Endothelial cell of umbilical vein (primary cell): ENCODE data around the gene WBP2. TPM values are rescaled to one million over a fixed set of nuclear protein-coding genes. Genes with fewer than 3 reads are reported as not detected.

Experiments
- BruUV-seq: library from RNA; stranded (reverse); fragments of 400-500 nt; replicated peaks from 2 replicates; lab custom pipeline; 2021; lab: Mats Ljungman, UMichigan
- CTCF ChIA-PET: fragments of 300-600, 350-600 bp; sonication (Branson Sonifier 250); formaldehyde crosslinking; loops from one replicate; lab custom pipeline; 2021; ENCODE audit warnings: antibody characterized with exemption, inconsistent platforms; lab: Charles Lee
- POLR2A ChIA-PET: fragments of 300-600, 350-600 bp; sonication (Branson Sonifier 250); formaldehyde crosslinking; loops from one replicate; lab custom pipeline; 2021; ENCODE audit warnings: antibody characterized with exemption, inconsistent platforms; lab: Charles Lee
- DNase-seq: peaks from one replicate; pipeline ENCODE4 v3.0.0-alpha.2; 2011; ENCODE audit warnings: low read depth, low spot score
- FAIRE-seq: peaks from 2 replicates; lab custom pipeline; 2011; peaks lifted over from hg19 to GRCh38; lab: Jason Lieb, UNC
- H2AFZ ChIP-seq: 2 replicates; pipeline ENCODE4 v1.6.0; 2012; ENCODE audit warnings: low read depth, low read length, control low read depth, inconsistent platforms
- H3K27ac ChIP-seq: 2 replicates; pipeline ENCODE4 v1.5.1; 2011; ENCODE audit warnings: low read depth, mild to moderate bottlenecking, control low read depth, low read length, moderate library complexity; ENCODE audit not compliant: insufficient read depth
- H3K27me3 ChIP-seq, 2 experiments: 2 replicates each; pipeline versions ENCODE4 v1.6.0 to v1.6.1; 2011; ENCODE audit warnings: low read length in 2 of 2, mixed read lengths in 1 of 2; ENCODE audit not compliant: control insufficient read depth in 2 of 2, insufficient read depth in 2 of 2
- H3K36me3 ChIP-seq, 2 experiments: 2 replicates in 1 of 2; 3 replicates in 1 of 2; pipeline ENCODE4 v1.5.1; 2011; ENCODE audit warnings: low read length in 2 of 2, mild to moderate bottlenecking in 1 of 2, moderate library complexity in 1 of 2; ENCODE audit not compliant: control insufficient read depth in 2 of 2, insufficient read depth in 2 of 2; ENCODE audit errors: extremely low read depth in 1 of 2
- H3K4me1 ChIP-seq: 3 replicates; pipeline ENCODE4 v1.5.1; 2011; ENCODE audit warnings: mild to moderate bottlenecking, low read length; ENCODE audit not compliant: control insufficient read depth, insufficient read depth; ENCODE audit errors: extremely low read depth
- H3K4me2 ChIP-seq: 2 replicates; pipeline ENCODE4 v1.6.1; 2011; ENCODE audit warnings: low read length, control low read depth, mixed read lengths; ENCODE audit not compliant: insufficient read depth
- H3K4me3 ChIP-seq, 3 experiments: fragments of 200-600 bp in 1 of 3; sonication (generic), shearing (Covaris generic) in 1 of 3; replicated peaks in 1 of 3; 2 replicates each; pipeline ENCODE4 v1.5.1; 2011 to 2016; ENCODE audit warnings: control low read depth in 3 of 3, low read length in 3 of 3, mild to moderate bottlenecking in 2 of 3, inconsistent platforms in 1 of 3, low read depth in 1 of 3, moderate library complexity in 1 of 3; ENCODE audit not compliant: insufficient read depth in 1 of 3
- H3K79me2 ChIP-seq: 2 replicates; pipeline ENCODE4 v1.6.0; 2012; ENCODE audit warnings: low read length, inconsistent platforms; ENCODE audit not compliant: control insufficient read depth, insufficient read depth
- H3K9ac ChIP-seq: replicated peaks from 2 replicates; pipeline ENCODE3; 2011; ENCODE audit warnings: low read length, control low read depth; ENCODE audit not compliant: insufficient read depth; ENCODE audit errors: extremely low read depth
- H3K9me1 ChIP-seq: replicated peaks from 3 replicates; pipeline ENCODE4 v1.6.0; 2011; ENCODE audit warnings: mild to moderate bottlenecking, low read length; ENCODE audit not compliant: control insufficient read depth, insufficient read depth; ENCODE audit errors: extremely low read depth
- H3K9me3 ChIP-seq: replicated peaks from 2 replicates; pipeline ENCODE4 v1.5.1; 2012; ENCODE audit warnings: low read length, inconsistent platforms; ENCODE audit not compliant: control insufficient read depth, insufficient read depth
- H4K20me1 ChIP-seq: replicated peaks from 2 replicates; pipeline ENCODE3; 2011; ENCODE audit warnings: mild to moderate bottlenecking, low read length; ENCODE audit not compliant: control insufficient read depth, insufficient read depth; ENCODE audit errors: extremely low read depth
- CTCF ChIP-seq, 2 donors: IDR thresholded peaks; 1 replicate in 1 of 2; 2 replicates in 1 of 2; pipeline ENCODE4 v1.5.1; 2011; ENCODE audit warnings: low read length in 2 of 2, mild to moderate bottlenecking in 2 of 2, moderate library complexity in 2 of 2, control low read depth in 1 of 2, inconsistent platforms in 1 of 2, low read depth in 1 of 2; ENCODE audit not compliant: insufficient read depth in 1 of 2; ENCODE audit errors: extremely low read depth in 1 of 2
- EZH2 ChIP-seq: IDR thresholded peaks from 2 replicates; pipeline ENCODE4 v1.6.1; 2012; ENCODE audit warnings: borderline replicate concordance, low read depth, mild to moderate bottlenecking, moderate library complexity, low read length, inconsistent platforms; ENCODE audit not compliant: severe bottlenecking
- FOS ChIP-seq: IDR thresholded peaks from 2 replicates; pipeline ENCODE4 v1.6.1; 2011; ENCODE audit warnings: mild to moderate bottlenecking, low read length, moderate library complexity, borderline replicate concordance; ENCODE audit not compliant: insufficient read depth
- GATA2 ChIP-seq: IDR thresholded peaks from 2 replicates; pipeline ENCODE4 v1.7.0; 2011; ENCODE audit warnings: low read depth, mild to moderate bottlenecking, moderate library complexity, mixed read lengths, low read length; ENCODE audit not compliant: insufficient read length, insufficient read depth
- JUN ChIP-seq: IDR thresholded peaks from 2 replicates; pipeline ENCODE4 v1.6.1; 2011; ENCODE audit warnings: borderline replicate concordance, low read depth; ENCODE audit not compliant: insufficient read length, insufficient read depth
- MAX ChIP-seq: IDR thresholded peaks from 2 replicates; pipeline ENCODE4 v1.6.1; 2011; ENCODE audit not compliant: insufficient read depth, insufficient read length
- MYC ChIP-seq: IDR thresholded peaks from one replicate; pipeline ENCODE4 v1.6.1; 2011; ENCODE audit warnings: mild to moderate bottlenecking, low read depth, low read length
- POLR2A ChIP-seq: IDR thresholded peaks from 2 replicates; pipeline ENCODE4 v1.6.1; 2012; ENCODE audit warnings: low read depth, mild to moderate bottlenecking, control low read depth, low read length
- POLR2AphosphoS5 ChIP-seq: IDR thresholded peaks from 2 replicates; pipeline ENCODE4 v1.6.1; 2012; ENCODE audit warnings: low read depth, mild to moderate bottlenecking, control low read depth, low read length, moderate library complexity; ENCODE audit not compliant: insufficient read depth
- dilution Hi-C: fragments of 300-500 bp; cut with MboI; formaldehyde crosslinking; loops from one replicate; pipeline ENCODE4 v1.15.0; 2019; ENCODE audit warnings: low sequenced_read_pairs; ENCODE audit not compliant: extremely low pct_ligation_motif_present
- intact Hi-C: fragments of 100-400 bp; cut with micrococcal nuclease; formaldehyde crosslinking; loops from one replicate; pipeline ENCODE4 v1.10.0; 2022
- polyA plus RNA-seq, 4 experiments: library from polyadenylated mRNA; depleted of rRNA in 3 of 4; stranded (reverse) in 3 of 4; unstranded in 1 of 4; fragments of >200 nt; gene quantifications; 2 replicates each; pipeline versions ENCODE4 v1.2.1 to v1.2.3, GENCODE V29; 2011 to 2012; ENCODE audit warnings: missing spikeins in 1 of 4
- total RNA-seq: library from RNA; stranded (reverse); gene quantifications from 2 replicates; pipeline ENCODE4 v1.2.3, GENCODE V29; 2021

Gene WBP2
- total and polyA plus RNA-seq, 2 donors (not counting 3 experiments of a cell fraction or from before 2014, with no cell fraction given), result 81.5 to 126 TPM

GRCh38 chr17:75823257-75824041 lies 31.7 kb downstream of the WBP2 start:
- Histone ChIP-seq H3K36me3 (peaks cover 0 to 33% of the 10 kb centered on the region in 2 experiments), H3K79me2 (no peaks in the 10 kb centered on the region), H3K9ac (no peak overlapping the region), H4K20me1 (no peaks in the 10 kb centered on the region), H2AFZ (no peak overlapping the region), H3K4me2 (no peak overlapping the region), H3K4me3 (no peak overlapping the region), H3K4me1 (peaks cover 7% of the 10 kb centered on the region), H3K9me3 (no peaks in the 10 kb centered on the region), H3K9me1 (no peaks in the 10 kb centered on the region), H3K27ac (no peak overlapping the region), H3K27me3 (no peaks in the 10 kb centered on the region)
- intact Hi-C loops, result no loop called here
- dilution Hi-C loops, result no loop called here
- no TSS peak for BruUV-seq
- no peak for TF ChIP-seq POLR2A
- TF ChIP-seq CTCF (IDR thresholded peaks at IDR 0.05; ENCODE audit: extremely low read depth in 1 of 2, insufficient read depth in 1 of 2, low read depth in 1 of 2, low read length in 2 of 2), result no peak
- no peak for TF ChIP-seq MAX
- no peak for TF ChIP-seq JUN
- TF ChIP-seq GATA2, result no peak
- no peak for TF ChIP-seq MYC
- no peak for TF ChIP-seq FOS
- no peak for TF ChIP-seq POLR2AphosphoS5
- no peak for TF ChIP-seq EZH2
- POLR2A ChIA-PET, result interaction anchor here (1.5 kb wide), 1 partner anchor 43 kb away, joined by 3 read pairs; no protein-coding TSS in a partner anchor
- FAIRE-seq, result no peak
- CTCF ChIA-PET, result interaction anchor here (1.8 to 2.4 kb wide), 2 partner anchors 40 to 70 kb away, joined by 6 to 9 read pairs; no protein-coding TSS in a partner anchor
- DNase-seq, result no peak
